ENCODE measurements around the gene HRK.

Gene HRK

GRCh38 chr12:116927244-116927940 lies 46.2 kb upstream of the HRK start:
- Histone ChIP-seq H3K4me2 (ENCODE audit: insufficient read depth, low read length) (no peak overlapping the region), H3K36me3 (ENCODE audit: insufficient read depth, low read length) (peaks cover 14% of the 10 kb centered on the region; the same call in 1 of the 2 replicates), H4K20me1 (ENCODE audit: insufficient read depth, low read length) (peaks cover 45% of the 10 kb centered on the region), H3K79me2 (ENCODE audit: insufficient read depth, low read length) (no peaks in the 10 kb centered on the region), H3K27me3 (ENCODE audit: insufficient read depth, low read length, poor library complexity) (no peaks in the 10 kb centered on the region), H3K27ac (ENCODE audit: low read length) (no peak overlapping the region), H3K9me3 (ENCODE audit: insufficient read depth, low read length, severe bottlenecking) (no peaks in the 10 kb centered on the region), H3K4me1 (ENCODE audit: insufficient read depth, low read length) (peaks cover 20% of the 10 kb centered on the region), H3K4me3 (ENCODE audit: low read depth in 1 of 2, low read length in 2 of 2) (no peak overlapping the region), H3K9ac (ENCODE audit: low read depth, low read length) (no peak overlapping the region), H2AFZ (ENCODE audit: low read depth, low read length) (no peak overlapping the region)
- no peak for DNase-seq
- TF ChIP-seq EZH2 (IDR thresholded peaks at IDR 0.05; ENCODE audit: borderline replicate concordance, low read depth, low read length, severe bottlenecking) (no peak), CTCF (IDR thresholded peaks at IDR 0.05; ENCODE audit: borderline replicate concordance, extremely low read depth, low read length, poor library complexity, severe bottlenecking) (no peak)
- ATAC-seq (ENCODE audit: insufficient read depth, low read depth): no peak

- Histone ChIP-seq H3K9me3 (ENCODE audit: insufficient read depth, low read length, severe bottlenecking) (no peaks in the 10 kb centered on the region), H2AFZ (ENCODE audit: low read depth, low read length) (no peak overlapping the region), H3K4me2 (ENCODE audit: insufficient read depth, low read length) (no peak overlapping the region), H3K36me3 (ENCODE audit: insufficient read depth, low read length) (peaks cover 10% of the 10 kb centered on the region; the same call in 1 of the 2 replicates), H3K79me2 (ENCODE audit: insufficient read depth, low read length) (no peaks in the 10 kb centered on the region), H3K27ac (ENCODE audit: low read length) (no peak overlapping the region), H3K4me3 (ENCODE audit: low read depth in 1 of 2, low read length in 2 of 2) (no peak overlapping the region), H3K9ac (ENCODE audit: low read depth, low read length) (no peak overlapping the region), H3K4me1 (ENCODE audit: insufficient read depth, low read length) (peaks cover 21% of the 10 kb centered on the region), H3K27me3 (ENCODE audit: insufficient read depth, low read length, poor library complexity) (no peaks in the 10 kb centered on the region), H4K20me1 (ENCODE audit: insufficient read depth, low read length) (peaks cover 48% of the 10 kb centered on the region)
- ATAC-seq (ENCODE audit: insufficient read depth, low read depth): no peak
- no peak for DNase-seq
- no peak for TF ChIP-seq EZH2 (IDR thresholded peaks at IDR 0.05; ENCODE audit: borderline replicate concordance, low read depth, low read length, severe bottlenecking)
- no peak for TF ChIP-seq CTCF (IDR thresholded peaks at IDR 0.05; ENCODE audit: borderline replicate concordance, extremely low read depth, low read length, poor library complexity, severe bottlenecking)
Observed at GRCh38 chr12:116926283-116927243, 45.3 kb upstream of the HRK start.

GRCh38 chr12:116924558-116925453 lies 43.6 kb upstream of the HRK start:
- Histone ChIP-seq H3K9me3 (ENCODE audit: insufficient read depth, low read length, severe bottlenecking) (no peaks in the 10 kb centered on the region), H2AFZ (ENCODE audit: low read depth, low read length) (no peak overlapping the region), H3K27ac (ENCODE audit: low read length) (no peak overlapping the region), H3K9ac (ENCODE audit: low read depth, low read length) (no peak overlapping the region), H3K79me2 (ENCODE audit: insufficient read depth, low read length) (no peaks in the 10 kb centered on the region), H3K4me3 (ENCODE audit: low read depth in 1 of 2, low read length in 2 of 2) (no peak overlapping the region), H3K4me2 (ENCODE audit: insufficient read depth, low read length) (peak overlapping the region; percentile 0; the same call in 1 of the 2 replicates), H4K20me1 (ENCODE audit: insufficient read depth, low read length) (peaks cover 64% of the 10 kb centered on the region), H3K4me1 (ENCODE audit: insufficient read depth, low read length) (peaks cover 35% of the 10 kb centered on the region), H3K36me3 (ENCODE audit: insufficient read depth, low read length) (peaks cover 10% of the 10 kb centered on the region; the same call in 1 of the 2 replicates), H3K27me3 (ENCODE audit: insufficient read depth, low read length, poor library complexity) (no peaks in the 10 kb centered on the region)
- DNase-seq (peak; percentile 74), ATAC-seq (ENCODE audit: insufficient read depth, low read depth) (peak; percentile 99)
- TF ChIP-seq CTCF (IDR thresholded peaks at IDR 0.05; ENCODE audit: borderline replicate concordance, extremely low read depth, low read length, poor library complexity, severe bottlenecking) (no peak), EZH2 (IDR thresholded peaks at IDR 0.05; ENCODE audit: borderline replicate concordance, low read depth, low read length, severe bottlenecking) (no peak)
